Measurements from ENCODE around the gene CEP55.

GRCh38 chr10:93468461-93469213, 27.8 kb upstream of the CEP55 start:
- TF ChIP-seq, protein P1, sequence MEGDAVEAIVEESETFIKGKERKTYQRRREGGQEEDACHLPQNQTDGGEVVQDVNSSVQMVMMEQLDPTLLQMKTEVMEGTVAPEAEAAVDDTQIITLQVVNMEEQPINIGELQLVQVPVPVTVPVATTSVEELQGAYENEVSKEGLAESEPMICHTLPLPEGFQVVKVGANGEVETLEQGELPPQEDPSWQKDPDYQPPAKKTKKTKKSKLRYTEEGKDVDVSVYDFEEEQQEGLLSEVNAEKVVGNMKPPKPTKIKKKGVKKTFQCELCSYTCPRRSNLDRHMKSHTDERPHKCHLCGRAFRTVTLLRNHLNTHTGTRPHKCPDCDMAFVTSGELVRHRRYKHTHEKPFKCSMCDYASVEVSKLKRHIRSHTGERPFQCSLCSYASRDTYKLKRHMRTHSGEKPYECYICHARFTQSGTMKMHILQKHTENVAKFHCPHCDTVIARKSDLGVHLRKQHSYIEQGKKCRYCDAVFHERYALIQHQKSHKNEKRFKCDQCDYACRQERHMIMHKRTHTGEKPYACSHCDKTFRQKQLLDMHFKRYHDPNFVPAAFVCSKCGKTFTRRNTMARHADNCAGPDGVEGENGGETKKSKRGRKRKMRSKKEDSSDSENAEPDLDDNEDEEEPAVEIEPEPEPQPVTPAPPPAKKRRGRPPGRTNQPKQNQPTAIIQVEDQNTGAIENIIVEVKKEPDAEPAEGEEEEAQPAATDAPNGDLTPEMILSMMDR (IDR thresholded peaks at IDR 0.05; ENCODE audit: low read length): no peak
- TF ChIP-seq EZH2 (optimal IDR thresholded peaks at IDR 0.05; ENCODE audit: low read depth, low read length) (no peak), EZH2phosphoT487 (IDR thresholded peaks at IDR 0.05; ENCODE audit: low read length) (no peak)

Data from MM.1S (cell line).